Measurements from ENCODE around the gene PROS1.

PROS1 gene

GRCh38 chr3:93973131-93974126 lies at the start of gene PROS1:
Gene PROS1, minus strand, starts transcription at chr3:93973896. Its CDS starts 147 bp downstream, at chr3:93973749.
- Histone ChIP-seq H3K9me3 (no peaks in the 10 kb centered on the region), H4K20me1 (no peaks in the 10 kb centered on the region), H3K4me2 (peak within 1 kb of the TSS; percentile 87), H3K4me3 (peak within 1 kb of the TSS; percentile 69), H3K9ac (peak within 1 kb of the TSS; percentile 66), H3K27ac (peak within 1 kb of the TSS; percentile 52; the same call in 1 of the 2 replicates), H3K27me3 (peaks cover 10% of the 10 kb centered on the region; the same call in 1 of the 2 replicates), H3K4me1 (no peaks in the 10 kb centered on the region), H3K36me3 (no peaks in the 10 kb centered on the region)
- TF ChIP-seq Cebpa-rat (IDR thresholded peaks at IDR 0.05) = no peak

- Histone ChIP-seq H3K36me3 (no peaks in the 10 kb centered on the region), H4K20me1 (no peaks in the 10 kb centered on the region), H3K4me2 (no peak overlapping the region), H3K27ac (no peak overlapping the region), H3K4me1 (peaks cover 2% of the 10 kb centered on the region), H3K9me3 (no peaks in the 10 kb centered on the region), H3K27me3 (no peaks in the 10 kb centered on the region), H3K9ac (no peak overlapping the region), H3K4me3 (no peak overlapping the region)
- TF ChIP-seq Cebpa-rat (IDR thresholded peaks at IDR 0.05) = no peak
These were observed 46.6 kb upstream of the PROS1 start for GRCh38 chr3:94020293-94020692.

GRCh38 chr3:94019659-94020058 lies 46.0 kb upstream of the PROS1 start:
- no peak overlapping the region for H3K9ac ChIP-seq
- no peaks in the 10 kb centered on the region for H3K9me3 ChIP-seq
- no peaks in the 10 kb centered on the region for H3K27me3 ChIP-seq
- TF ChIP-seq Cebpa-rat (IDR thresholded peaks at IDR 0.05) = no peak
- no peak overlapping the region for H3K4me2 ChIP-seq
- no peaks in the 10 kb centered on the region for H3K36me3 ChIP-seq
- H3K4me1 ChIP-seq = peaks cover 9% of the 10 kb centered on the region
- H3K27ac ChIP-seq = no peak overlapping the region
- H4K20me1 ChIP-seq = no peaks in the 10 kb centered on the region
- H3K4me3 ChIP-seq = no peak overlapping the region

- Histone ChIP-seq H3K9me3 (no peaks in the 10 kb centered on the region), H3K27ac (no peak overlapping the region), H3K4me1 (peaks cover 10% of the 10 kb centered on the region), H3K4me2 (peak overlapping the region; percentile 37), H3K36me3 (0 out of 2 replicates have a peak, but pooled peaks cover 3% of the 10 kb centered on the region), H3K27me3 (no peaks in the 10 kb centered on the region), H3K4me3 (no peak overlapping the region), H4K20me1 (no peaks in the 10 kb centered on the region), H3K9ac (no peak overlapping the region)
- no peak for TF ChIP-seq Cebpa-rat (IDR thresholded peaks at IDR 0.05)
These were observed 41.3 kb upstream of the PROS1 start for GRCh38 chr3:94015025-94015424.

- H3K27me3 ChIP-seq = no peaks in the 10 kb centered on the region
- no peaks in the 10 kb centered on the region; the same call in 1 of the 2 replicates for H3K9me3 ChIP-seq
- H3K4me3 ChIP-seq = no peak overlapping the region
- H3K9ac ChIP-seq = no peak overlapping the region
- no peak overlapping the region for H3K27ac ChIP-seq
- no peak for TF ChIP-seq Cebpa-rat (IDR thresholded peaks at IDR 0.05)
- peaks cover 10% of the 10 kb centered on the region for H3K4me1 ChIP-seq
- no peaks in the 10 kb centered on the region for H4K20me1 ChIP-seq
- H3K36me3 ChIP-seq = 0 out of 2 replicates have a peak, but pooled peaks cover 7% of the 10 kb centered on the region
- no peak overlapping the region for H3K4me2 ChIP-seq
These were observed 38.5 kb upstream of the PROS1 start for GRCh38 chr3:94012185-94012584.

- TF ChIP-seq Cebpa-rat (IDR thresholded peaks at IDR 0.05) = no peak
- no peaks in the 10 kb centered on the region for H4K20me1 ChIP-seq
- peaks cover 10% of the 10 kb centered on the region for H3K4me1 ChIP-seq
- H3K27ac ChIP-seq = no peak overlapping the region
- no peak overlapping the region for H3K4me2 ChIP-seq
- H3K9me3 ChIP-seq = no peaks in the 10 kb centered on the region; the same call in 1 of the 2 replicates
- no peak overlapping the region for H3K9ac ChIP-seq
- no peaks in the 10 kb centered on the region for H3K27me3 ChIP-seq
- peaks cover 13% of the 10 kb centered on the region; the same call in 1 of the 2 replicates for H3K36me3 ChIP-seq
- H3K4me3 ChIP-seq = no peak overlapping the region
These were observed 37.6 kb upstream of the PROS1 start for GRCh38 chr3:94011233-94011711.

GRCh38 chr3:94009608-94010007 lies 35.9 kb upstream of the PROS1 start:
- TF ChIP-seq Cebpa-rat (IDR thresholded peaks at IDR 0.05) = no peak
- Histone ChIP-seq H3K27me3 (no peaks in the 10 kb centered on the region), H3K4me2 (no peak overlapping the region), H3K4me1 (peaks cover 1% of the 10 kb centered on the region), H3K27ac (no peak overlapping the region), H3K9ac (no peak overlapping the region), H4K20me1 (no peaks in the 10 kb centered on the region), H3K4me3 (no peak overlapping the region), H3K9me3 (no peaks in the 10 kb centered on the region; the same call in 1 of the 2 replicates), H3K36me3 (peaks cover 13% of the 10 kb centered on the region; the same call in 1 of the 2 replicates)

- Histone ChIP-seq H3K36me3 (peaks cover 9% of the 10 kb centered on the region; the same call in 1 of the 2 replicates), H4K20me1 (no peaks in the 10 kb centered on the region), H3K27ac (no peak overlapping the region), H3K9ac (no peak overlapping the region), H3K27me3 (no peaks in the 10 kb centered on the region), H3K4me2 (no peak overlapping the region), H3K4me1 (no peaks in the 10 kb centered on the region), H3K4me3 (no peak overlapping the region), H3K9me3 (no peaks in the 10 kb centered on the region; the same call in 1 of the 2 replicates)
- TF ChIP-seq Cebpa-rat (IDR thresholded peaks at IDR 0.05) = no peak
These were observed 34.6 kb upstream of the PROS1 start for GRCh38 chr3:94008253-94008652.

GRCh38 chr3:94004301-94004910 lies 30.7 kb upstream of the PROS1 start:
- TF ChIP-seq Cebpa-rat (IDR thresholded peaks at IDR 0.05) = no peak
- H4K20me1 ChIP-seq = no peaks in the 10 kb centered on the region
- H3K4me1 ChIP-seq = no peaks in the 10 kb centered on the region
- peaks cover 9% of the 10 kb centered on the region; the same call in 1 of the 2 replicates for H3K36me3 ChIP-seq
- H3K27ac ChIP-seq = no peak overlapping the region
- no peak overlapping the region for H3K9ac ChIP-seq
- H3K4me2 ChIP-seq = peak overlapping the region; percentile 38; the same call in 1 of the 2 replicates
- H3K4me3 ChIP-seq = no peak overlapping the region
- no peaks in the 10 kb centered on the region for H3K27me3 ChIP-seq
- H3K9me3 ChIP-seq = no peaks in the 10 kb centered on the region; the same call in 1 of the 2 replicates

Measured in BLaER1 (cell line).